Tibial artery (tissue), 4 donors: ENCODE data around the gene ABTB2.

Source experiments
- DNase-seq, 2 donors: peaks; one replicate each; pipeline ENCODE4 v3.0.0-alpha.2; 2019
- H3K27ac ChIP-seq, 2 donors: fragments of 200-600 bp; sonication (generic) in 1 of 2; 1 replicate in 1 of 2; 2 replicates in 1 of 2; pipeline ENCODE4 v1.5.1; 2018 to 2019; ENCODE audit warnings: mild to moderate bottlenecking in 1 of 2
- H3K27me3 ChIP-seq, 2 donors: fragments of 200-600 bp; sonication (generic) in 1 of 2; one replicate each; pipeline versions ENCODE4 v1.5.1 to v1.6.0; 2016 to 2019
- H3K36me3 ChIP-seq, 3 donors: fragments of 200-600 bp; sonication (generic) in 2 of 3; one replicate each; pipeline ENCODE4 v1.5.1; 2016 to 2019; ENCODE audit warnings: mild to moderate bottlenecking in 2 of 3
- H3K4me1 ChIP-seq, 4 donors: fragments of 200-600 bp; sonication (generic) in 2 of 4; 1 replicate in 3 of 4; 2 replicates in 1 of 4; pipeline ENCODE4 v1.5.1; 2016 to 2019
- H3K4me3 ChIP-seq, 2 donors: fragments of 200-600 bp; sonication (generic) in 1 of 2; 1 replicate in 1 of 2; 2 replicates in 1 of 2; pipeline ENCODE4 v1.5.1; 2018 to 2019; ENCODE audit warnings: mild to moderate bottlenecking in 2 of 2
- H3K9me3 ChIP-seq, 3 donors: fragments of 200-600 bp; sonication (generic) in 1 of 3; one replicate each; pipeline ENCODE4 v1.5.1; 2016 to 2019
- intact Hi-C: fragments of 100-400 bp; cut with DNase I; formaldehyde crosslinking; loops from one replicate; pipeline ENCODE4 v1.15.0; 2023; ENCODE audit warnings: low total_unique reads
- TF ChIP-seq, protein P1 (sequence below), 2 experiments: fragments of 200-600 bp in 1 of 2; fragments of 450-650 bp in 1 of 2; IDR thresholded peaks; one replicate each; pipeline ENCODE4 v1.5.1; 2017 to 2019; ENCODE audit warnings: antibody characterized with exemption in 2 of 2, mild to moderate bottlenecking in 1 of 2, moderate library complexity in 1 of 2

ABTB2 gene

DNA sequence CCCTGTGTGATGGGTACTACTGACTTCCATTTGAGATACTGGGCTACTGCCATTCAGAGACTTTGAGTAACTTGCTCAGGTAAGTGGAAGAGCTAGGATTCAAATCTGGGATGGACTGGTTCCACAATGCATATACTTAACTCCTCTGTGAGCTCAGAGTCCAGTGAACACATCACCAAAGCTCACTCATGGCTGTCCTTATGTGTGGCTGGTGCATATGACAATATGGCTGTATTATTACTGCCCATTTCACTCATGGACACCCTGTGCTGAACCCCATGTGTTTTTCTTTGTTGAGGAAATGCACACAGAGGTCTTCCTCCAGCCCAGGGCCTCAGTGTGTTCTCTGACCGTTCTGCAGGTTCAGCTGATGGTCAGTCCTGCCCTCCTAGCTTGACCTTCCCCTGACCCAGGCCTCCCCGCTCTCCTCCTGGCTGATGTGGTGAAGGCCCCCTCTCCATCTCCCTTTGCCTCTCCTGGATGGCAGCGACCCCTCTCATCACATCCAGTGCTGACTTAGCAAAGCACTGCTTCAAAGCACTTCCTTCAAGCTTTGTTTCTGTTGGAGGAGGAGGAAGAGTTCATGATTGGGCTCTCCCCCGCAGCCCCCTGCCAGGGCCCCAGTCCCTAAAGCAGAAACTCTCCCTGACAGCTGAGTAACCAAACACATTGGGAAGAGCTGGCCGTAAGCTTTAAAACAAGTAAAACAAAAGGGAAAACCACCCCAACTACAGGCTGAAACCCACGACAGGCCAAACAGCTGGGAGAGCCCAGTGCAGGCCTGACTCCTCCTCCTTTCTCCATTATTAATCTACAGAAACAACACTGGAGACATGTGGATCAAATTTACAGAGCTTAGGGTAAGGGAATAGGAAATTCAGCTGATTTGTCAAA is 151.2 kb downstream of the ABTB2 start:
- DNase-seq: no peak
- Histone ChIP-seq H3K27ac (no peak overlapping the region), H3K27me3 (no peaks in the 10 kb centered on the region), H3K9me3 (no peaks in the 10 kb centered on the region), H3K36me3 (peaks cover 0 to 23% (median 3%) of the 10 kb centered on the region in 3 donors), H3K4me3 (no peak overlapping the region), H3K4me1 (no peaks in the 10 kb centered on the region)
- intact Hi-C loops: no loop called here
- TF ChIP-seq, protein P1, sequence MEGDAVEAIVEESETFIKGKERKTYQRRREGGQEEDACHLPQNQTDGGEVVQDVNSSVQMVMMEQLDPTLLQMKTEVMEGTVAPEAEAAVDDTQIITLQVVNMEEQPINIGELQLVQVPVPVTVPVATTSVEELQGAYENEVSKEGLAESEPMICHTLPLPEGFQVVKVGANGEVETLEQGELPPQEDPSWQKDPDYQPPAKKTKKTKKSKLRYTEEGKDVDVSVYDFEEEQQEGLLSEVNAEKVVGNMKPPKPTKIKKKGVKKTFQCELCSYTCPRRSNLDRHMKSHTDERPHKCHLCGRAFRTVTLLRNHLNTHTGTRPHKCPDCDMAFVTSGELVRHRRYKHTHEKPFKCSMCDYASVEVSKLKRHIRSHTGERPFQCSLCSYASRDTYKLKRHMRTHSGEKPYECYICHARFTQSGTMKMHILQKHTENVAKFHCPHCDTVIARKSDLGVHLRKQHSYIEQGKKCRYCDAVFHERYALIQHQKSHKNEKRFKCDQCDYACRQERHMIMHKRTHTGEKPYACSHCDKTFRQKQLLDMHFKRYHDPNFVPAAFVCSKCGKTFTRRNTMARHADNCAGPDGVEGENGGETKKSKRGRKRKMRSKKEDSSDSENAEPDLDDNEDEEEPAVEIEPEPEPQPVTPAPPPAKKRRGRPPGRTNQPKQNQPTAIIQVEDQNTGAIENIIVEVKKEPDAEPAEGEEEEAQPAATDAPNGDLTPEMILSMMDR (IDR thresholded peaks at IDR 0.05): no peak

DNA sequence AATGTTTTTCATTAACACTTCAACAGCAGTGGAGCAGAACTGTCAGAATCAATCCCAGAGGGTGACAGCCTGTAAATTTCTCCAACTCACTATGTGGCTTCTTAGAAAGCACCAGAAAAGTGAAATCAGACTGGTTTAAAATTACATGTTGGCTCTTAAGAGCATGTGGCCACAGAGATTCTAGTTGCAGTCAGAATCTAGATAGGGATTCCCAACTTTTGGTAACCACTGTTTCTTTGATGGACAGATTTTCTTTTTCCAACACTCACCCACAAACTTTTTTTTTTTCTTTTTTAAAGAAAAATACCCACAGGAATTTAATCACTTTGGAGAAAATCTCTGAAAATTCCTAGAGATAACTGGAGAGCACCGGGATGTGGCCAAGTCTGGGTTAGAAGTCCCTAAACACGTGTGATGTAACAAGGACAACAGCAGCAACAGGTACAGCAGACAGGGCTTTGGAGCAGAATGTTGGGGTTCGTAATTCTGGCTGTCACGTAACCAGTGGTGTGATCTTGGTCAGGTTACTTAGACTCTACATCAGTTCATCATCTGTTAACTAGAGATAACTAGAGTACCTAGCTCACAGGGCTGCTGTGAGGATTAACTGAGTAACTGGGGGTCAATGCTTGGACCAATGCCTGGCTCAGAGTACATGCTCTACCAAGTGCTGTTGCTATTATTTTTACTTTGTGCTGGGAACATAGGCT is 152.3 kb downstream of the ABTB2 start:
- Histone ChIP-seq H3K27ac (no peak overlapping the region), H3K36me3 (peaks cover 0 to 23% (median 3%) of the 10 kb centered on the region in 3 donors), H3K4me1 (no peaks in the 10 kb centered on the region), H3K9me3 (no peaks in the 10 kb centered on the region), H3K27me3 (no peaks in the 10 kb centered on the region), H3K4me3 (no peak overlapping the region)
- TF ChIP-seq, protein P1 (IDR thresholded peaks at IDR 0.05): no peak
- no peak for DNase-seq
- intact Hi-C loops: no loop called here

DNA sequence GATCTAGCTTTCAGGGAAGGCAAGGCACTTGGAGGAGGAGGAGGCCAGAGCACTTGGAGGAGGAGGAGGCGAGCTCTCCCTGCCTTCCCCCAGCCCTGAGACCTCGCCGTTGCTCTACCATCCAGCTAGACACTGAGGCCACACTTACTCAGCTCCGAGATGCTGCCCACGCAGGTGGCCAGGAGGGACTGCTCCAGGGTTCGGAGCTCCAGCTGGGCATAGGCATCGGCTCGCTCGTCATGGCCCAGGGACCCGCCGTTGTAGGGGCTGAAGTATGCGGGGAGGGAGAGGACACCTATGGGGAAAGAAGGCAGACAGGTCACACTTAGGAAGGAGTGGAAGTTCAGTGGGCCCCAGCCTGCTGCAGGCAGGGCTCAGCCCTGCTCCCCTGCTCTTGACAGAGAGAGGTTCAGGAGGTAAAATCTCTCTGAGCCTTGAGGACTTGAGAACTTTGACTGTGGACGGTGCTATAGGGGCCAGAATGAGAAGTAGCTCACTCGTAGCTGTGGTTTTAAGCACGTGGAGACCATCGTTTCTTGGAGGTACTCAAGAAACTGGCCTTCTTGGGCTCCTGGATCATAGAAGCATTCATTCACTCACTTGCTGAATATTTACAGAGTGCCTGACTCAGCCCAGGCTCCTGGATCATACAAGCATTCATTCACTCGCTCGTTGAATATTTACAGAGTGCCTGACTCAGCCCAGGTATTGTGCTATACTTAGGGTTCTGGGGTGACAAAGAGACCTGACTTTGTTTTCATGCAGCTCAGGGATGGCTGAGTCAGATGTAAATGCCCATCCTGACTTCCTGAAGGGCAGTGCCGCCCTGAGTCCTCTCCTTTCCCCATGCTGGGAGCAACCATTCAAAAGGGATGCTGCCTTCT is 153.2 kb downstream of the ABTB2 start:
- TF ChIP-seq, protein P1 (IDR thresholded peaks at IDR 0.05): no peak
- DNase-seq: no peak
- H3K36me3 ChIP-seq: peaks cover 0 to 23% (median 3%) of the 10 kb centered on the region in 3 donors
- no peaks in the 10 kb centered on the region for H3K27me3 ChIP-seq
- intact Hi-C loops: no loop called here
- H3K9me3 ChIP-seq: no peaks in the 10 kb centered on the region
- no peak overlapping the region for H3K4me3 ChIP-seq
- no peaks in the 10 kb centered on the region for H3K4me1 ChIP-seq
- no peak overlapping the region for H3K27ac ChIP-seq

DNA sequence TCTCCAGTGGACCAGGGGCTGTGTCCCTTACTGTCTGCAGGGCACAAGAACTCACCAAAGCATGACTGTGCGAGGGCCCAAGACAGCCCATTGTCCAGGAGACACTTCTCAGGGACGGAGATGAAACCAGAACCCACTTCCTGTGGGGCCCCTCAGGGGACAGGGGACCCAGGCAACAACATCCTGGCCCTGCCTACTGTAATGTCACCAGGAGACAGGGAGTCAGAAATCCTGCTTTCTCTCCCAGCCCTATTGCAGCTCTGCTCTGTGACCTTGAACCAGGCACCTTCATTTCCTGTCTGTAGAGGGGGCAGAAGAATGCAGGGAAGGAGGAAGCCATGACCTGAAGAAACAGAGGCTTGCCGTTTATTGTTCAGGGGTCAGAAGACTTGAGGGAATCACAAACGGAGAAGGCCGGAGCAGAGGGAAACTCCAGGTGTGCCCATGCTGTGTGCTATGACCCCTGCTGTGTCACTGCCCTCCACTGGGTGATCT is 154.4 kb downstream of the ABTB2 start:
- H3K27me3 ChIP-seq: no peaks in the 10 kb centered on the region
- intact Hi-C loops: no loop called here
- no peaks in the 10 kb centered on the region for H3K4me1 ChIP-seq
- TF ChIP-seq, protein P1 (IDR thresholded peaks at IDR 0.05): no peak
- peaks cover 0 to 23% (median 3%) of the 10 kb centered on the region in 3 donors for H3K36me3 ChIP-seq
- no peak overlapping the region for H3K27ac ChIP-seq
- no peak overlapping the region for H3K4me3 ChIP-seq
- no peaks in the 10 kb centered on the region for H3K9me3 ChIP-seq
- no peak for DNase-seq

DNA sequence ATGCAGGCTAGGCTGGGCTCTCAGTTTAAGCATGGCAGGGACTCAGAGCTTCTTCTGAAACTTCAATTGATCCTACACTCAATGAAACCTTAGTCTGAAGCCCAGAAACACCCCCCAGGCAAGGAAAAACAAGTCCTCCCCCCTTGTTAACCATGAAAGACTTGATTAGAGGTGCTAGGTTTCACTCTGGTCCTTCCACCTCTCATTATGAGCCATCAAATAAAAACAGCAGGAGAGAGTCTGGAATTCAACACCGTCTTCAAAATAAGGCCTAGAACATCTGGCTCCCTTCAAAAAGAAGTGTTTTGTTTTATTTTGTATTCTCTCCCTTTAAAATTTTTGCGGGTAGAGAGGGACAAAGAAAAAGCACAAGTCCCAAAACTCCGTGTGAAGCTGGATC is 156.7 kb downstream of the ABTB2 start:
- Histone ChIP-seq H3K9me3 (no peaks in the 10 kb centered on the region), H3K27me3 (no peaks in the 10 kb centered on the region), H3K27ac (no peak overlapping the region), H3K4me3 (no peak overlapping the region), H3K36me3 (peaks cover 0 to 33% (median 4%) of the 10 kb centered on the region in 3 donors), H3K4me1 (no peaks in the 10 kb centered on the region)
- intact Hi-C loops: no loop called here
- TF ChIP-seq, protein P1 (IDR thresholded peaks at IDR 0.05): no peak
- DNase-seq: no peak
